ENCODE results near the gene DIS3L2.
"Not testable (repeated sequence)": the region's sequence is repeated elsewhere in the genome, so short reads cannot be mapped to it uniquely, and the experiment has no call there.

Gene DIS3L2

GRCh38 chr2:232308986-232309385, 347.5 kb downstream of the DIS3L2 start:
- DNase-seq: no peak

GRCh38 chr2:232309592-232309991, 348.1 kb downstream of the DIS3L2 start:
- DNase-seq: no peak

DNA sequence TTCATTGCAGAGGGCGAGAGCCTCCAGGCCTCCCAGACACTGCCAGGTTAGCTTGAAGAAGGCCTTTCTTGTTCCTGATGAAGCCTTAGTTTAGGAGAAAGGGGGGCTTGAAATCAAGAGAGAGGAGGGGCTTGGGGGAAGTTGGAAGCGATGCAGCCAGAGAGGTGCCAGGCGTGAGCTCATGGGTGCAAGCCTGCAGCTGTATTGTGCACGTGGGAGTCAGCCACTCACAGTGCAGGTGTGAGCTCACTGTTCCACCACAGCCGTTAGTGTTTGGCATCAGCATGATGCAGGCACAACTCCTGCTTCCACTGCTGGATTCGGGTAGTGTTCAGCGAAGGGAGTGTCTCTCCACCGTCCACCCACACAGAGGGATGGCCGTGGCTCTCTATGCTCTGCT, 348.6 kb downstream of the DIS3L2 start:
- no peak for DNase-seq

- DNase-seq: no peak
Measured at GRCh38 chr2:232310696-232311095, 349.2 kb downstream of the DIS3L2 start.

- not testable (repeated sequence) for DNase-seq
Measured at GRCh38 chr2:232313645-232314044, 352.1 kb downstream of the DIS3L2 start.

DNA sequence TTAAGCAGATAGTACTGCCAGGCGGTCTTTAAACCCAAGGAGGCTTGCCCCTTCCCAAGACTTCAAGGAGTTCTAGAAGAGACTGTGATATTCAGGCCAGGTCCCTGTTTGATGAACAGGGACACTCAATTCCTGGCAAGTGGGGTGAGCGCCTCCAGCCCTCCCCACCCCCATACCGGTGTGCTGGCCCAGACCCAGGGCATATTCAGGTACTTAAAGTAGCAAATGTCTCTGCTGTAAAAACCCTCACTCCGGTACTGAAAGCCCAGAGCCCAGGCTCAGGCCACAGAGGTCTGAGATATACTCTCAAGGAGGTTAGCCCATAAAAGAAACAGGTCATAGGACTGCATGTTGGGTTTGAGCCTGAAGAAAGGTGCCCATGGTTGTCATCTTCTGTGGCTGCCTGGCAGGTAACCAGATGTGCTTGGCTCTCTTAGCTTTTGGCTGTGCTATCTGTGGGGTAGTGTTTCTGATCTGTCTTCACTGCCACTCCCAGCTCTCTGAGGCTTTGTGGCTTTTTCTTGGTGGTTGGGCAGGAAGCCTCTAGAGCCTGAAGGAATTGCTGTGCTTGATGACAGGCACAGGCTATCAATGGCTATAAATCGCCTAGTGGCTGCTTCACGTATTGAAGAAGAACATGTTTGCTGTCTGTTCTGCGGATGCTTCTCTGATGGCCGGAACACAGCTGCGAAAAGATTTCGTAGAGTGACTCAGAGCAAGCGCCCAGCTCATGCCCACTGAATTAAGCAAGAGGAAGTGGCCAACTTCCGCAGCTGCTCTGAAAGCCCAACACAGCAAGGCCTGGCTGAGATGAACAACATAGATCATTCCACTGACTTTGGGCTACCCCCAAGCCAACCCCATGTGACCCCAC, 353.8 kb downstream of the DIS3L2 start:
- DNase-seq: peak; percentile 77

- no peak for DNase-seq
Measured at GRCh38 chr2:232315923-232316299, 354.4 kb downstream of the DIS3L2 start.

DNA sequence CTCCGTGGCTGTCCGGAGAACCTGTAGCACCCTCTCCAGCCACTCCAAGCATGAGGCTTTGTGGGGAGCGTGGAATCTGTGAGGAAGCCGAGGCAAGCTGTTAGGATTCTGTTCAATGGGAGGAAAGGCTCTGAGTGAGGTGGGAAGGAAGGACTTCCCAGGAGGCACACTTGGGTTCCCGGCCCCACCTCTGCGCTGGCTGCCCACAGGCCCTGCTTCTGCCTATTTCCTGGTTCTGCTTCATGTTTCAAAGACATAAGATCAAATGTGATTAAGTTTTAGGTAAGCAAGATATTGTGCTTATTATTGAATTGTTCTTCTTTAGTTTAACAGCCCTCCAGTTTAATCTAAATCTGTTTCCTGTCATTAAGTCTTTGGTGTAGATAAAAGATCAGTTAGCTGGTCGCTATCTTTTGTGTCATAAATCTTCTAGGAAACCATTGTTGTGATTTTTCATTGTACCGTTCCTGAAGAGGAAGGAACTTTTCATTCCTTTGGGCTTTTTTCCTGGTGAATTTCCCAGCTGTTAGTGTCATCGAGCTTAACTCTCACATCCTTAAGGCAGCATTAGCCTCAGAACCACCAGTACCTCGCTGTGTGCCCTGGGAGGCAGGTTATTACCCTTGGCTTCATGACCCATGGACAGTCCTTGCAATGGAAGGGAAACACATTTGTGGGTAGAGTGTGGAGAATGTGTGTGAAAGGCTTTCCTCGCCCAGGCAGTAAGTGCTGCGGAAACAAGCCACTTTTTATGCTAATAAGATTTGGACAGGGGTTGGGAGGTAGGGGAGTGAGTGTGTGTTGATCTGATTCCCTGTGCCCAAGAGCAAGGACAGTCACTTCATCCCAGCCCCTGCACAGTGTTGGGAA, 355.2 kb downstream of the DIS3L2 start:
- no peak for DNase-seq

GRCh38 chr2:232318169-232318855, 356.8 kb downstream of the DIS3L2 start:
- no peak for DNase-seq

DNA sequence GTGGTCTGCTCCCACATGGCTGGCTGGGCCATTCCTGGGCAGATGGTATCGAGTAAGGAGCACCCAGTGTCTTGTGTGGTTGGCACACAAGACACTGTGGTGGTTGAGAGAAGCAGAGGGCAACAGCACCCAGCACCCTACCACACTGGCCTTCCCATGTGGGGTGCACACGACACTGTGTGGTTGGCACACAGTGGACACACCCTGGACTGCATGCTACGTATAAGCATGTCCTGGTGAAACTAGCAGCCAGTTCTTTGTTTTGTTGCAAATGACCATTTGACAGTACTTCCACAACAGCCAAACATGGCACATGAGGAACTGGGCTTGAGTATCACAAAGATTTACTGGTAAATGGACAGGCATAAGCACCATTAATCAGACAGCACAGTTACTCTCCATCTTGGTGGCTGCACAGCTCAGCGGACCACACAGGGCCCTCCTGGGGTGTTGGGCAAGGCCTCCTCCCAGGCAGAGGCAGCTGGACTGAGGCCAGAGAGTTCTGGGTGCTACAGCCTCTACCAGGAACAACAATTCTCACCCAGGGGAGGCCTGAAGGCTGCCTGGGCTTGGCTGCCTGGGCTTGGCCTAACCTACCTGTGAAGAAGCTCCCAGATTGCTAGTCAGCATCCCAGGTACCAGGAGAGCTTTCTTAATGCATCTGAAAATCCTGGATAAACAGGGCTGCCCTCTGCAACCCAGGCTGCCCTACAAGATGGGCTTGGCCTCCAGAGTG, 357.7 kb downstream of the DIS3L2 start:
- no peak for DNase-seq

GRCh38 chr2:232319803-232320442, 358.4 kb downstream of the DIS3L2 start:
- no peak for DNase-seq

DNA sequence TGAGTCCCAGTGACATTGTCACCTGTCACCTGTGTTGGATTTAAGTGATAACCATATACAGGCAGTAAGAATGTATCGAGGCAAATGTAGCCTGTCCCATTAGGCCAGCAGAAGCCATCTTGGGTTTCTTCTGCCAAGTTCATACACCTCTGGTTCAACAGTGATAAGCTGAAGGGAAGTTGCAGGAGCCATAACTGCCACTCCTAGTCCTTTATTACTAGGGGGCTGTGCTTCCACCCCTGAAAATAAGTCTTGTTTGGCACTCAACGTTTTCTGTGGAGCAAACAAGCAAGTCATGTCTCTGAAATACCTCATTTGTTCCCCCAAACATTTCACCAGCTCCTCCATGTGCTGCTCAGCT, 358.9 kb downstream of the DIS3L2 start:
- no peak for DNase-seq

DNA sequence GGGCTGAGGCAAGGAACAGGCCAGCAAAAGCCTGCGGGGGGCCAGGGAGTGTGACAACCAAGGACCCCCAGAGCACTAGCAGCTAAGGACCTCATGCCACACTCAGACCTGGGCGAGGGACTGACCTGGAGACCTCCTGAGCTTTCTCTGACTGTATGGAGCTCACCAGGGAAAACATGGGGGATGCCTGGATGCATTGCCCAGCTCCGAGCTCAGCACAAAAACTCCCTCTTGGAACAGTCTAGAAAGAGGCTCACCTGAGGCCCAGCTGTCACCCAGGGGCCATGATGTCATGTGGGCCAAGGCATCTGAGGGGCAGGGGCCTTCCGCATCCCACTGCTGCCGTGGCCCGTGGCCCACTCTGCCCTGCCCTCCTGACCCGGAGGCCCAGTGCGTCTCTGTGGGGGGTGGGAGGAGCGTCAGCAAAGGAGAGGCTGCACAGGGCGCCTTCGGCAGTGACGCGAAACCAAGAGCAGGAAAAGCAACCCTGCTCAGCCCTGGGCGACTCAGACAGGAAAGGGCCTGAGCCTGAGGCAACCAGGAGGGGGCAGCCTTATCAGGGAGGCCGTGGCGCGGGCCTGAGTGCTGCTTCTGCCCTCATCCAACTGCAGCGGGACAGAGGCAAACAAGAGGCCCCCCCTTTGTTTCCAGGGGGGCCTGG, 359.8 kb downstream of the DIS3L2 start:
- DNase-seq: no peak

- DNase-seq: no peak
Measured at GRCh38 chr2:232321817-232322559, 360.5 kb downstream of the DIS3L2 start.

DNA sequence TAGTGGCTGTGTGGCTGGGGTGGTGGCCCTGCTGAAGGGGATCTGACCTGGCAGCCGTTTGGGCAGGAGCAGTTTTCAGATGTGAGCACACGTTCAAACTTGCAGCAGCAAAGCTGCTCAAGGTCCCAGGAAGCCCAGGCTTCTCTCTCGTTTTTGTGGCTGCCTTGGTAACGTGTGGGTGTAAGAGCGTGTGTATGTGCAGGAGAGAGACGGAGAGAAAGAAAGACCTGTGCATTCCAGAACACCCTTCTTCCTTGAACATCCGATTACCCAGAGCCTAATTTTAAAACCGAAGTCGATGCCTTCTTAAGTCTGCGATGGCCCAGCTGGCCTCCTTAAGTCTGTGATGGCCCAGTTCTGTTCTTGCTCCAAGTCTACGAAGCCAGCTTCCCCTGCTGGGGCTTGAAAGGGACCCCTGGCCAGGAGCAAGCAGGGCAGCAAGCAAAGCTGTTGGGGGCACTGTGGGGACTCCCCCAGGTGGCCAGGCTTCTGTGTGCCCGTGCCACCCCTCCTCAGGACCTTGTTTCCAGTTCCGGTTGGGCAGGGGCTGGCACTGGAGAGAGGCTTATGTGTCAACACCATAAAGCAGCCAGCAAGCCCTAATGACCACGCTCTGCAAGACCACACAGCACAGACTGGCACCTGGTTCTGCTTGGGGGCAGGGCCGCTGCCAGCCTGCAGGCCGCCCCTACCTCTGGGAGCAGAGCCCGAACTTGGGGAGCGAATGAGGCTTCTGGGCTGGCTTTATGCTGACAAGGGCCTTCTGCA, 361.2 kb downstream of the DIS3L2 start:
- DNase-seq: no peak

DNA sequence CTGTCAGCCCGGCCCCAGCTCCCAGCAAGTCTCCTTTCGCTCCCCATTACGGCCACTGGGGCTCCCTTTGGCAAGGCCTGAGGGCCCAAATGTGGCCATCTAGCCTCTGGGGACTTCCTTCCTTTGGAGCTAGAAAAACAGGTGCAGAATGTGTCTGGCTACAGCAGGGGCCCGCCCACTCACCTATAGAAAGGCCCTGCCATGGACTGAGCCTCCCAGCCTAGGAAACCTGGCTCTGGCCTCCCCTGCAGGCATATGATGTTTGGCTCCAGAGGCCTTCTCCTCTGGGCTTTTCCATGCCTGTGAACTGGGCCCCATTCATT, 361.8 kb downstream of the DIS3L2 start:
- no peak for DNase-seq

GRCh38 chr2:232323967-232324366, 362.5 kb downstream of the DIS3L2 start:
- not testable (repeated sequence) for DNase-seq

DNA sequence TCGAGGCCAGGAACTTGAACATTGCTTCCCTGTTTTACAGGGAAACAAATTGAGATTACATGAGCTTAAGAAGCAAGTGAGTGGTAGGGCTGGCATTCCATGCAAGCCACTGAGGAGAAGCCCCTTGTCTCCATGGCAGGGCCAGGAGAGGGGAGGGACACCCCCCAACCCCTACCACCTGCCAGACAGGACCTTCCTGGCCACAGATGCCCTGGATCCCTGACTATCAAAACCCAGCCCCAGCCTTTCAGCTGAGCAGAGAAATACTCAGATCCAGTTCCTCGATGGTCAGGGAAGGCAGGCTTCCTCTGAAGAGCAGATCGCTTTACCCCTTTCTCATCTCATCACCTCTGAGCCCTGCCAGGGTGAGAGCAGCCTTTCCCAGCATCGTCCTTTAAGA, 363.3 kb downstream of the DIS3L2 start:
- no peak for DNase-seq

DNA sequence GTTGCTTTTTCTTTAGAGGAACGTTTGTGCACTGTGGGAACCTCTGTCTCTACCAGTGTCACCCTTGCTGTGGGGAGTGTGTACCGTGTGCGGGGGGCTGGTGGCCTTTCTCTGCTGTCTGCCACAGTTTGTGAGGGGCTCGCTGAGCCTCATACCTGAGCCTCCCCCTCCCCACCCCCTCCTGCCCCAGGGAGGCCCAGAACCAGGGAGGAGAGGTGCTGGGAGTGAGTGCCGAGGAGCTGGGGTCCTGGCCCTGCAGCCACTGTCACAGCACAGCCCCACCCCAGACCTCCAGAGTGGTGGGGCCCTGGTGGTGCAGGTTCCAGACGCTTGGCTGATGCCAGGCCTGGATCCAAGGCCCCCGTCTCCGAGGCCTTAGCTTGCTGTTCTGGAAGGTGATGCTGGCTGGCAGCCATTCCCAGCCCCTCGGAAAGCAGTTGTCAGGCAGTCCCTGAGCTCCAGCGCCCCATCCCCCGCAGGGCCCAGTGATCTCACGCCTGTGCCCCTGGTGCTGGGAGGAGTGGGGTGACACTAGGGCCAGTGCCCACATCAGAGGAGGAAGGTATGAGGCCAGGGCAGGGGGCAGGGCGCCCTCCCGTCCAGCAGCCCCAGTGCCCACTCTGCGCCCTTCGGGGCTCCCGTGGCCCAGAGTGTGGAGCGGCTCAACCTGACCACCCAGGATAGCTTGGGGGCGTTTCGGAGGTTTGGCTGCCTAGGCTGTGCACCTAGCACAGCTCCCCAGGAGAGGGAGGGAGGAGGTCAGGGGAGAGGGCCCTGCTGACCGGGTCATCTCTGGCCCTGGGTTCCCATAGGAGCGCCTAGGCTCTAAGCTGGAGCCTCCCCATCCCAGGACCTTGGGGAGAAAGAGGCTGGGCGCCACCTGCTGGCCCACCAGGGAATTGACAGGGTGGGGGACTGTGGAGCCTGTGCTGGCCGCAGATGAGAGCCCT, 364.1 kb downstream of the DIS3L2 start:
- DNase-seq: peak; percentile 21

Measured in fibroblast of skin of back (primary cell).